Gastroesophageal sphincter (tissue), 4 donors: Measurements from ENCODE around the gene BRAT1. TPM values are rescaled to one million over a fixed set of nuclear protein-coding genes. Genes with fewer than 3 reads are reported as not detected.

Experiments used
- ATAC-seq: fragments of 150-250 bp; one replicate; pipeline ENCODE4 v1.9.1; 2016; ENCODE audit warnings: mild to moderate bottlenecking, moderate library complexity
- H3K27ac ChIP-seq, 4 donors: fragments of 200-600 bp; sonication (generic) in 3 of 4; 1 replicate in 3 of 4; 2 replicates in 1 of 4; pipeline ENCODE4 v1.5.1; 2016 to 2019
- H3K27me3 ChIP-seq: fragments of 200-600 bp; sonication (generic); one replicate; pipeline ENCODE4 v1.5.1; 2019
- H3K36me3 ChIP-seq, 2 donors: fragments of 200-600 bp; sonication (generic); one replicate each; pipeline ENCODE4 v1.5.1; 2019; ENCODE audit warnings: control low read depth in 1 of 2
- H3K4me1 ChIP-seq, 3 donors: fragments of 200-600 bp; sonication (generic); 1 replicate in 2 of 3; 2 replicates in 1 of 3; pipeline ENCODE4 v1.5.1; 2016 to 2019; ENCODE audit warnings: control low read depth in 2 of 3
- H3K4me3 ChIP-seq, 2 donors: fragments of 200-600 bp; sonication (generic); one replicate each; pipeline ENCODE4 v1.5.1; 2019; ENCODE audit warnings: mild to moderate bottlenecking in 1 of 2, moderate library complexity in 1 of 2
- H3K9me3 ChIP-seq, 3 donors: fragments of 200-600 bp; sonication (generic); one replicate each; pipeline ENCODE4 v1.5.1; 2017 to 2019; ENCODE audit warnings: control low read depth in 2 of 3
- EP300 ChIP-seq: sonication (generic); formaldehyde crosslinking; IDR thresholded peaks from one replicate; pipeline ENCODE4 v1.6.1; 2017; ENCODE audit warnings: antibody characterized with exemption, mild to moderate bottlenecking
- POLR2A ChIP-seq, 2 donors: fragments of 450-650 bp; IDR thresholded peaks; one replicate each; pipeline ENCODE4 v1.6.1; 2017; ENCODE audit warnings: antibody characterized with exemption in 2 of 2, mild to moderate bottlenecking in 2 of 2, moderate library complexity in 1 of 2
- POLR2AphosphoS5 ChIP-seq: sonication (generic); formaldehyde crosslinking; IDR thresholded peaks from one replicate; pipeline ENCODE4 v1.6.1; 2017; ENCODE audit warnings: antibody characterized with exemption
- WGBS, 2 donors: methylation state at CpG; one replicate each; pipeline ENCODE4 v1.1.5; 2018; ENCODE audit warnings: low coverage in 1 of 2; 5-methylcytosine and 5-hydroxymethylcytosine counted together
- total RNA-seq, 4 donors: library from RNA; depleted of rRNA; stranded (reverse); fragments of >200 nt; gene quantifications; one replicate each; pipeline ENCODE4 v1.1.0, GENCODE V29; 2016
- TF ChIP-seq, protein P1 (sequence below), 4 experiments: fragments of 200-600 bp in 2 of 4; fragments of 450-650 bp in 2 of 4; sonication (generic) in 1 of 4; IDR thresholded peaks; one replicate each; pipeline ENCODE4 v1.5.1; 2017 to 2019; ENCODE audit warnings: antibody characterized with exemption in 4 of 4, mild to moderate bottlenecking in 2 of 4, moderate library complexity in 2 of 4

BRAT1 gene
- total RNA-seq, 4 donors from 2014 or later, result 19.9 to 36.0 (median 32.4) TPM

DNA sequence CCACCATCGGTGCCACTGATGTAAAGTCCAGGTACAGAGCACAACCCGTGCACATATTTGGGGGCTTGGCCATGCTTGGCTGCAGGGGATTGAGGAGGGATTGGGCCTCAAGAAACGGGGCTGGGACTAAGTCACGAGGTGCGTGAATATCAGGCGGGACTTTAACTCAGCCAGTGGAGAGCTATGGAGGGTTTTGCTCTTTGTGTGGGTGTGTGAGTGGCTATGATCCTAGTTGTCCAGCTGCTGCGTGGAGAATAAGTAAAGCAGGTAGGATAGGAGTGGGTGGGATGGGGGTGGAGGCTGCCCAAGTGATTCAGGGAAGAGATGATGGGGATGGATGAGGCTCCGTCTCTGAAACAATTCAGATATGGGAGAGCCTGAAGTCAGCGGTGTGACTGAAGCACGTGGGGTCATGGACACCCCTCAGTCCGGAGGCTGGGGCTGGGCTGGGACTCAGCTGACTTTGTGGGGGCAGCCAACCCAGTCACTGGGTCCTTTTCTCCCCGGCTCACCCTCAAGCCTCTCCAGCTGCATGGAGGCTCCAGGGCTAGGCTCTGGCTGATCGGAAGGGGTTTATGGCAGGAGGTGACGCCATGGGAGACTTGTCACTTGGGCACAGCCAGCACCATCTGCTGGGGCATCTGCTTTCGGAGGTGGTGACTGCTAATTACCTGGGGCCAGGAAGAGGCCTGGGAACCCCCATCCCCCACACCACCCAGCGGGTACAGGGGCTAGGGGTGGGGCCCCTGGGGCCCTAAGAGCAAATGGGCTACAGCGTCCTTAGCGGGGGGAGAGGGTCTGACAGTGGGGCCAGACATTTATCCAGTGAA lies 37.4 kb downstream of the BRAT1 start:
- H3K36me3 ChIP-seq, result no peaks in the 10 kb centered on the region
- ATAC-seq, result no peak
- peaks cover 0 to 43% (median 20%) of the 10 kb centered on the region in 3 donors for H3K4me1 ChIP-seq
- no peak overlapping the region for H3K4me3 ChIP-seq
- H3K27me3 ChIP-seq, result peaks cover 41% of the 10 kb centered on the region
- H3K27ac ChIP-seq, result no peak overlapping the region
- no peaks in the 10 kb centered on the region for H3K9me3 ChIP-seq
- 56 to 60% methylated on average over 10 to 12 of the region's 18 CpGs for WGBS, 2 donors
- TF ChIP-seq POLR2AphosphoS5 (no peak), POLR2A (IDR thresholded peaks at IDR 0.05) (no peak), EP300 (no peak)
- TF ChIP-seq, protein P1, sequence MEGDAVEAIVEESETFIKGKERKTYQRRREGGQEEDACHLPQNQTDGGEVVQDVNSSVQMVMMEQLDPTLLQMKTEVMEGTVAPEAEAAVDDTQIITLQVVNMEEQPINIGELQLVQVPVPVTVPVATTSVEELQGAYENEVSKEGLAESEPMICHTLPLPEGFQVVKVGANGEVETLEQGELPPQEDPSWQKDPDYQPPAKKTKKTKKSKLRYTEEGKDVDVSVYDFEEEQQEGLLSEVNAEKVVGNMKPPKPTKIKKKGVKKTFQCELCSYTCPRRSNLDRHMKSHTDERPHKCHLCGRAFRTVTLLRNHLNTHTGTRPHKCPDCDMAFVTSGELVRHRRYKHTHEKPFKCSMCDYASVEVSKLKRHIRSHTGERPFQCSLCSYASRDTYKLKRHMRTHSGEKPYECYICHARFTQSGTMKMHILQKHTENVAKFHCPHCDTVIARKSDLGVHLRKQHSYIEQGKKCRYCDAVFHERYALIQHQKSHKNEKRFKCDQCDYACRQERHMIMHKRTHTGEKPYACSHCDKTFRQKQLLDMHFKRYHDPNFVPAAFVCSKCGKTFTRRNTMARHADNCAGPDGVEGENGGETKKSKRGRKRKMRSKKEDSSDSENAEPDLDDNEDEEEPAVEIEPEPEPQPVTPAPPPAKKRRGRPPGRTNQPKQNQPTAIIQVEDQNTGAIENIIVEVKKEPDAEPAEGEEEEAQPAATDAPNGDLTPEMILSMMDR (IDR thresholded peaks at IDR 0.05), result no peak

DNA sequence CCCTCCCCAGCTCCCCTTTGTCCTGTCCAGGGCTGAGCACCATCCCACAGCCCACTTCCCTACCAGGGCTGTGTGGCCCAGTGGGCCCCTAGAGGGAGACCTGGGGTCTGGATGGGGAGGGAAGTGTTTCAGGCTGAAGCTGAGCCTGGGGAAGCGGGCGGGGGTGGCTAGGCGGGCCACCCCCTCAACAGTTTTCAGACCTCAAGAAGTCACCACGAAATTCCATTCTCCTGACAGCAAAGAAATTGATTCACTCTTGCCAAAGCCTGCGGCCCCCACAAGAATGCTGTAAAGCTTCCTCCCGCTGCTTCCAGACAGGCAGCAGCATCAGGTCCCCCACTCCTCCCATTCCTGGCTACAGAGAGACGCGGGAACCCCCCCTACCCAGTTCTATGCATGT lies 38.3 kb downstream of the BRAT1 start:
- 45% methylated on average over 6 of the region's 8 CpGs; no CpG with 5 or more reads in 1 of the 2 donors for WGBS, 2 donors
- H3K36me3 ChIP-seq, result no peaks in the 10 kb centered on the region
- TF ChIP-seq, protein P1 (IDR thresholded peaks at IDR 0.05), result no peak
- TF ChIP-seq POLR2A (IDR thresholded peaks at IDR 0.05), result no peak
- TF ChIP-seq POLR2AphosphoS5, result no peak
- no peak for TF ChIP-seq EP300
- no peak for ATAC-seq
- no peaks in the 10 kb centered on the region for H3K9me3 ChIP-seq
- peaks cover 33% of the 10 kb centered on the region for H3K27me3 ChIP-seq
- H3K27ac ChIP-seq, result no peak overlapping the region
- peaks cover 0 to 44% (median 26%) of the 10 kb centered on the region in 3 donors for H3K4me1 ChIP-seq
- H3K4me3 ChIP-seq, result no peak overlapping the region

DNA sequence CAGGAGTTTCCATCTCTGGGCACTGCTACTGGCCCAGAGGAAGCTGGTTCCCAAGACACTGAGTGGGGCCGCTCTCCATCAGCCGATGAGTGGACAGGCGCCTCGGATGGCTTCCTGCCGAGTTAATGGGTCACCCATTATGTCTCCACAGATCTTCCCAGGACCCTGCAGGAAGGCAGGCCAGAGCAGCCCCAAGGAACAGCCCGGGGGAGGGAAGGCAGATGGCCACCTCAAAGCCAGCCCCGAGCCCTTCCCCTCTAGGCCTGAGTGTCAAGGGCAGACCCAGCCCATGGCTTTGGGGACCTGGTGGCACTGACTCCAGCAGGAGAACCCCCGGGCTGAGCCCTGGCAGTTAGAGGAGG lies 39.1 kb downstream of the BRAT1 start:
- no peaks in the 10 kb centered on the region for H3K9me3 ChIP-seq
- H3K27me3 ChIP-seq, result peaks cover 24% of the 10 kb centered on the region
- H3K4me3 ChIP-seq, result no peak overlapping the region
- no peak overlapping the region for H3K27ac ChIP-seq
- no CpG with 5 or more reads among the region's 8 CpGs for WGBS, 2 donors
- H3K36me3 ChIP-seq, result no peaks in the 10 kb centered on the region
- TF ChIP-seq POLR2AphosphoS5, result no peak
- TF ChIP-seq EP300, result no peak
- H3K4me1 ChIP-seq, result peaks cover 0 to 44% (median 27%) of the 10 kb centered on the region in 3 donors
- no peak for ATAC-seq

DNA sequence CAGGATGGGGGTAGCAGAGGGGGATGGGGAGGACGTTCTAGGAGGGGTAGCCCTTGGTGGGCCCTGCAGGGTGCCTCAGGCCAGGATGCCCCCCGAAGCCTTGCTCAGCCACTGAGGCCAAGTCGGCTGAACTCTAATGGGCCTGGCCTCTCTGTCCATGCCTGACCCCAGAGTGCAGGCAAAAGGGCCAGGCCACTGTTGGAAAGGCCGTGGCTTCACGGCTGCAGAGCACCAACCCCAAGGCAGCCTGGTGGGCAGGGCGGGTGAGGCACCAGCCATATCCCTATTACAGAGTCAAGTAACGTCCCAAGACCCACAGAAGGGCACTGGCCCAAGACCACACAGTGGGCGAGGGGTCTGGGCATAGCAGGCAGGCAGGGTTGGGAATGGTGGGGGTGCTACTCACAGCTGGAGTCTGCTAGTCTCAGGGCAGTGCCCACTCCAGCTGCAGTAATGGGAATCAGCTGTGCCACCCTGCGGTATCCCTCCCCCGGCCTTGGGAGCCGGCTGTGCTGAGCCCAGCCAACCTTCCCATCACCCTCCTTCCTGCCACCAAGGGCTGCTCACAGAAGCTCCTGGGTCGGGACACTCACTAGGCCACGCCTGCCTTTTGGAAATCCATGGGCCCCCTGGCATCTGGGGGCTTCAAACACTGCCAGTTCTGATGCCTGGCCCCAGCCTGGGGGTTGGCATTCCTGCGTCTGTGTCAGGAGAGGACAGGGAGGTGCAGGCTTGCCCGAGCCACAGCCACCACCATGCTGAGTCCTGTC lies 39.7 kb downstream of the BRAT1 start:
- TF ChIP-seq EP300 (no peak), POLR2AphosphoS5 (no peak), POLR2A (IDR thresholded peaks at IDR 0.05) (no peak)
- TF ChIP-seq, protein P1 (IDR thresholded peaks at IDR 0.05), result no peak
- WGBS, 2 donors, result no CpG with 5 or more reads among the region's 15 CpGs
- peaks cover 0 to 44% (median 26%) of the 10 kb centered on the region in 3 donors for H3K4me1 ChIP-seq

DNA sequence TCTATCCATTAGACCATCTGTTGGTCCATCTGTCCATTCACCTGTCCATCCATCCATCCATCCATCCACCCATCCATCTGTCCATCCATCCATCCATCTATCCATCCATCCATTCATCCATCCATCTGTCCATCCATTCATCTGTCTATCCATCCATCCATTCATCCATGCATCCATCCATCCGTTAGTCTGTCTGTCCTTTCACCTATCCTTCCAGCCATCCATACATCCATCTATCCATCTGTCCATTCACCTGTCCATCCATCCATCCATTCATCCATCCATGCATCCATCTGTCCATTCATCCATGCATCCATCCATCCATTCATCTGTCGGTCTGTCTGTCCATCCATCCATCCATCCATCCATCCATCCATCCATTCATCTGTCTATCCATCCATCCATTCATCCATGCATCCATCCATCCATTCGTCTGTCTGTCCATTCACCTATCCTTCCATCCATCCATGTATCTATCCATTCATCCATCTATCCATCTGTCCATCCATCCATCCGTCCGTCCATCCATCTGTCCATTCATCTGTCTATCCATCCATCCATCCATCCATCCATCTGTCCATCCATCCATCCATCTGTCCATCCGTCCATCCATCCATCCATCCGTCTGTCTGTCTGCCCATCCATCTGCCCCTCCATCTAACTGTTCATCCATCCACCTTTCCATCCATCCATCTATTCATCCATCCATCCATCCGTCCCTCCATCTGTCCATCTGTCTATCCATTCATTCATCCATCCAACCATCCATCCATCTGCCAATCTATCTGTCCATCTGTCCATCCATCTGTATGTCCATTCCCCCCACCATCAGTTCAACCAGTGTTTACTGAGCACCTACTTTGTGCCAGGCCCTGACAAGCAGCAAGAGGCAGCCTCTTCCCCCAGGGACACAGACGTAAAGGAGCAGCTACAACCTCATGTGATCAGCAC lies 40.6 kb downstream of the BRAT1 start:
- TF ChIP-seq, protein P1 (IDR thresholded peaks at IDR 0.05), result no peak
- no peak for TF ChIP-seq POLR2A (IDR thresholded peaks at IDR 0.05)
- TF ChIP-seq EP300, result no peak
- TF ChIP-seq POLR2AphosphoS5, result no peak
- Histone ChIP-seq H3K27me3 (peaks cover 12% of the 10 kb centered on the region), H3K4me3 (no peak overlapping the region), H3K27ac (no peak overlapping the region), H3K4me1 (peaks cover 0 to 43% (median 26%) of the 10 kb centered on the region in 3 donors), H3K36me3 (no peaks in the 10 kb centered on the region), H3K9me3 (no peaks in the 10 kb centered on the region)
- WGBS, 2 donors, result 74 to 76% methylated on average over 8 of the region's 9 CpGs
- ATAC-seq, result no peak

More for the DNA sequence above, 39.7 kb downstream of the BRAT1 start:
- Histone ChIP-seq H3K27ac (no peak overlapping the region), H3K27me3 (peaks cover 19% of the 10 kb centered on the region), H3K4me3 (no peak overlapping the region), H3K9me3 (no peaks in the 10 kb centered on the region), H3K36me3 (no peaks in the 10 kb centered on the region)
- no peak for ATAC-seq
